RWPE2 (cell line): Measurements from ENCODE around the gene MORN5.

Experiments used
- ATAC-seq: fragments of 200-7000 bp; cut with Tn5 transposase; 3 replicates; pipeline ENCODE4 v1.9.1; 2021; ENCODE audit warnings: low read depth
- DNase-seq: peaks from one replicate; pipeline ENCODE4 v3.0.0-alpha.2; 2020; ENCODE audit warnings: low spot score
- H3K27ac ChIP-seq: fragments of 450-650 bp; 2 replicates; pipeline ENCODE4 v1.5.1; 2017; ENCODE audit warnings: mild to moderate bottlenecking; ENCODE audit not compliant: poor library complexity, severe bottlenecking
- H3K27me3 ChIP-seq: fragments of 250-450 bp; sonication (Bioruptor Pico); 2 replicates; pipeline ENCODE4 v1.5.1; 2021; ENCODE audit warnings: mild to moderate bottlenecking, moderate library complexity; ENCODE audit not compliant: insufficient read depth, poor library complexity, severe bottlenecking
- H3K36me3 ChIP-seq: fragments of 250-450 bp; sonication (Bioruptor Pico); 2 replicates; pipeline ENCODE4 v1.5.1; 2020; ENCODE audit warnings: low read depth, mild to moderate bottlenecking, moderate library complexity
- H3K4me1 ChIP-seq: fragments of 250-450 bp; sonication (Bioruptor Pico); 2 replicates; pipeline ENCODE4 v1.5.1; 2021; ENCODE audit warnings: mild to moderate bottlenecking, moderate library complexity; ENCODE audit not compliant: insufficient read depth, poor library complexity, severe bottlenecking
- H3K4me3 ChIP-seq: fragments of 250-450 bp; sonication (Bioruptor Pico); 2 replicates; pipeline ENCODE4 v1.5.1; 2021; ENCODE audit warnings: mild to moderate bottlenecking, moderate library complexity; ENCODE audit not compliant: severe bottlenecking
- H3K9me3 ChIP-seq: fragments of 250-450 bp; sonication (Bioruptor Pico); 2 replicates; pipeline ENCODE4 v1.5.1; 2021; ENCODE audit warnings: mild to moderate bottlenecking, moderate library complexity; ENCODE audit not compliant: severe bottlenecking
- TF ChIP-seq, protein P1 (sequence below): fragments of 450-650 bp; IDR thresholded peaks from one replicate; pipeline ENCODE4 v1.5.1; 2017; ENCODE audit warnings: mild to moderate bottlenecking, moderate library complexity; ENCODE audit not compliant: poor library complexity, severe bottlenecking

Gene MORN5

DNA sequence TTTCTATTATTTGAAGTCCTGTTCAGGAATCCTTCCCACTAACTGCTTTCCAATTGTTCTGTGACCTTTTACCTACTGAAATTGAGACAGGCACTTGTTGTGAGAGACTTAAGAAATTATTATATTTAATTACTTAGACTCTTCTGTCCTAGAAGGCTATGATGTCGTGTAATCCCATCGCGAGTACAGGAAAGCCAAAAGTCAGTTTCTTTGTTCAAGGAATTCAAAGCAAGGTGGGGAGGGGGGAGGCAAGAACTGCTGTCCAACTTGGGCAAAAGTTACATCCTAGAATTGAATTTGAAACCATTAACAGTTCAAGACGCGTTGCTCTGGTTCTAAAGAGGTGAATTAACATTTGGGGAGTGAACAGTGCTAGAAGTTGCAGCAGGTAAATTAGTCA, 18.0 kb upstream of the MORN5 start:
- Histone ChIP-seq H3K9me3 (no peaks in the 10 kb centered on the region), H3K4me1 (peaks cover 4% of the 10 kb centered on the region), H3K27ac (no peak overlapping the region), H3K4me3 (no peak overlapping the region), H3K27me3 (no peaks in the 10 kb centered on the region), H3K36me3 (peaks cover 36% of the 10 kb centered on the region)
- no peak for DNase-seq
- no peak for ATAC-seq
- TF ChIP-seq, protein P1, sequence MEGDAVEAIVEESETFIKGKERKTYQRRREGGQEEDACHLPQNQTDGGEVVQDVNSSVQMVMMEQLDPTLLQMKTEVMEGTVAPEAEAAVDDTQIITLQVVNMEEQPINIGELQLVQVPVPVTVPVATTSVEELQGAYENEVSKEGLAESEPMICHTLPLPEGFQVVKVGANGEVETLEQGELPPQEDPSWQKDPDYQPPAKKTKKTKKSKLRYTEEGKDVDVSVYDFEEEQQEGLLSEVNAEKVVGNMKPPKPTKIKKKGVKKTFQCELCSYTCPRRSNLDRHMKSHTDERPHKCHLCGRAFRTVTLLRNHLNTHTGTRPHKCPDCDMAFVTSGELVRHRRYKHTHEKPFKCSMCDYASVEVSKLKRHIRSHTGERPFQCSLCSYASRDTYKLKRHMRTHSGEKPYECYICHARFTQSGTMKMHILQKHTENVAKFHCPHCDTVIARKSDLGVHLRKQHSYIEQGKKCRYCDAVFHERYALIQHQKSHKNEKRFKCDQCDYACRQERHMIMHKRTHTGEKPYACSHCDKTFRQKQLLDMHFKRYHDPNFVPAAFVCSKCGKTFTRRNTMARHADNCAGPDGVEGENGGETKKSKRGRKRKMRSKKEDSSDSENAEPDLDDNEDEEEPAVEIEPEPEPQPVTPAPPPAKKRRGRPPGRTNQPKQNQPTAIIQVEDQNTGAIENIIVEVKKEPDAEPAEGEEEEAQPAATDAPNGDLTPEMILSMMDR: no peak

DNA sequence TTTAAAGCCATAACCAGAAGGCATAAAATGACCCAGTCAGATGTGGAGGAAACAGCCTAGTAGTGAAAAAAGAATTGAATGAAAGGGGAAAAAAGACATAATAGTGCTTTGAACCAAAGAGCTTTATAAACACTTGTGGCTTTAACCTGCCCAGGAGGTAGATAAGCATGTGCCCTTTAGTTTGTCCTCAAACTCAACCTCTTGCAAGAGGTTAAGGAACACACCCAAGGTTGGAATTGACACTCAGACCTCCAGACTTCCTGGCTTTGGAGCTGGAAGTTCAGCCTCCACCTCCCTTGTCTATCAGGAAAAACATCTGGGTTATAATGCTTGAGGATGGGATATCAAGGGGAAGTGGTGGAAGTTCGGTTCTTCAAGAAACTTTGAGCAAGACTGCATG, 16.4 kb upstream of the MORN5 start:
- Histone ChIP-seq H3K4me3 (no peak overlapping the region), H3K27me3 (no peaks in the 10 kb centered on the region), H3K9me3 (no peaks in the 10 kb centered on the region), H3K36me3 (peaks cover 52% of the 10 kb centered on the region), H3K27ac (no peak overlapping the region), H3K4me1 (peaks cover 4% of the 10 kb centered on the region)
- ATAC-seq: no peak
- TF ChIP-seq, protein P1: no peak
- no peak for DNase-seq

DNA sequence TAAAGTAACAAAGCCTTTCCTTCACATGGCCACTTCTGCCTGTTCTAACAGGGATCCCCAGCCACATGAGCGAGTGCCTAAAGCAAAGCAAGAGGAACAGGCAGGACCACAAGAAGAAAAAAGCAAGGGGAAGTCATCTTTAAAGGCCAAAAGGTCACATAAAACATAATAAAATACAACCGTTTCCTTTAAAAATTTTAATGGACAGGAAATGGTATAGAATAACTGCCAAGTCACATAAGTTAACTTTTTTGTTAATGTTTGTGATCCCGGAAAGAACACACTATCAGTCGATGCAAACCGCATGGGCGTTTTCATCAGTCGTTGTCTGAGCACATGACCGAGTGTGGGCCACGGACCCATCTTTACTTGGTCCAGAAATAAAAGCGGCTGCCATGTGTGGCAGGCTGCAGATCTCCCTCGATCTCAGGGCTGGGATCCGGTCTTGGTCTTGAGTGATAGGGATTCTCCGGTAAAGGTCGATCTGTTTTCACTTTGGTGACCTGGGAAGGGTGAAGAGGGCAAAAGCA, 15.8 kb upstream of the MORN5 start:
- ATAC-seq (no peak), DNase-seq (no peak)
- no peak overlapping the region for H3K4me3 ChIP-seq
- TF ChIP-seq, protein P1: no peak
- H3K27ac ChIP-seq: no peak overlapping the region
- peaks cover 4% of the 10 kb centered on the region for H3K4me1 ChIP-seq
- no peaks in the 10 kb centered on the region for H3K27me3 ChIP-seq
- H3K9me3 ChIP-seq: no peaks in the 10 kb centered on the region
- H3K36me3 ChIP-seq: peaks cover 58% of the 10 kb centered on the region

DNA sequence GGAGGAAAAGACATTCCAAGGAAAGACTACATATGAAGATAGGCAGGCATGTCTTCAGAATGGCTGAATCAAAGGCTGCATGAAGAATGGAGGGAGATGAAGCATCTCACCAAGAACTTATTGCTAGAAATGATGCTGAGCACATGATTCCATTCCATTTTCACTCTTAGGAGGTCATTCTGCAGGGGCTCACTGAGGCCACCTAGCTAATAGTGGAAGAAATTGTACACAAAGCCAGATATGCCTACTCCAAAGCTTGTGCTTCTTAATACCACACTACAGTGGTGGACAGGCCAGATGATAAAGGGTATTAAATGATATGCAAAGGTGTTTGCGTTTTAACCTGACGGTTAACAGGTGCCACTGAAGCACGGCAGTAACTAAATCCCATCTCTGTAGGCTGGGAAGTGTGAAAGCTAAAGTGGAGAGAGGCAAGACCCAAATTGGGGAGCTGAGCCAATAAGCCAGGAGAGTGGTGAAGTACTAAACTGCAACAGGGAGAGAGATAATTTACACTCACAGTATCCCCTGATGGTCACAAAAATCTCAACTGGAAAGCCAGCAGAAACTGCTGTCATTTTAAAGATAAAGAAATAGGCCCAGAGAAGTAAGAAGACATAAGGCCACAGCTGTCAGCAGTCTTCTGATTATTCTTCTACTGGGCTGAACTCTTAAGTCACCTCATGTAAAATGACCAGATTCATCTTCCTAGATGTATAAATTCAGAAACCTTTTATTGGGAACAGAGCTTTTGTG, 14.7 kb upstream of the MORN5 start:
- Histone ChIP-seq H3K4me3 (no peak overlapping the region), H3K27ac (no peak overlapping the region), H3K36me3 (peaks cover 69% of the 10 kb centered on the region), H3K4me1 (peaks cover 4% of the 10 kb centered on the region), H3K27me3 (no peaks in the 10 kb centered on the region), H3K9me3 (no peaks in the 10 kb centered on the region)
- TF ChIP-seq, protein P1: peak; percentile 39
- ATAC-seq (no peak), DNase-seq (no peak)

DNA sequence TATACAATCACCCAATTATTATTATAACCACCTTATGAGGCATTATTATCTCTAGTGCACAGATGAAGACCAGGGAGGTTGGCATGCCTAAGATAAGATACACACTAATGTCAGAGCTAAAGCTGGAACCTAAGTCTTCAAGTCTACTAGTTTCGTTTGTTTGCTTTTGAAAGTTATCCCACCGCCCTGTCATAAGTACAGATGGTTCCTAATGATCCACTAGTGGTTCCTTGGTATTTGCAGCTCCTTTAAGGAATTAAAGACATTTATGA, 14.2 kb upstream of the MORN5 start:
- Histone ChIP-seq H3K27ac (no peak overlapping the region), H3K4me1 (no peaks in the 10 kb centered on the region), H3K4me3 (no peak overlapping the region), H3K9me3 (no peaks in the 10 kb centered on the region), H3K36me3 (peaks cover 70% of the 10 kb centered on the region), H3K27me3 (no peaks in the 10 kb centered on the region)
- no peak for DNase-seq
- ATAC-seq: no peak
- TF ChIP-seq, protein P1: no peak
